ENCODE data around the gene RPS19.

The RPS19 gene

GRCh38 chr19:41907994-41908615 lies 48.0 kb downstream of the RPS19 start:
- no peak for TF ChIP-seq GATA3 (IDR thresholded peaks at IDR 0.05; ENCODE audit: low read depth, low read length)
- TF ChIP-seq GATA2 (IDR thresholded peaks at IDR 0.05; ENCODE audit: low read depth, low read length) = no peak

GRCh38 chr19:41908724-41909464 lies 48.8 kb downstream of the RPS19 start:
- TF ChIP-seq GATA2 (IDR thresholded peaks at IDR 0.05; ENCODE audit: low read depth, low read length) (no peak), GATA3 (IDR thresholded peaks at IDR 0.05; ENCODE audit: low read depth, low read length) (no peak)

GRCh38 chr19:41909706-41910105 lies 49.7 kb downstream of the RPS19 start:
- TF ChIP-seq GATA2 (IDR thresholded peaks at IDR 0.05; ENCODE audit: low read depth, low read length) = no peak
- no peak for TF ChIP-seq GATA3 (IDR thresholded peaks at IDR 0.05; ENCODE audit: low read depth, low read length)

- TF ChIP-seq GATA2 (IDR thresholded peaks at IDR 0.05; ENCODE audit: low read depth, low read length) = no peak
- TF ChIP-seq GATA3 (IDR thresholded peaks at IDR 0.05; ENCODE audit: low read depth, low read length) = no peak
These were observed 50.4 kb downstream of the RPS19 start for GRCh38 chr19:41910240-41910991.

GRCh38 chr19:41910992-41911888 lies 51.2 kb downstream of the RPS19 start:
- TF ChIP-seq GATA3 (IDR thresholded peaks at IDR 0.05; ENCODE audit: low read depth, low read length) (no peak), GATA2 (IDR thresholded peaks at IDR 0.05; ENCODE audit: low read depth, low read length) (no peak)

GRCh38 chr19:41911889-41912731 lies 52.1 kb downstream of the RPS19 start:
- TF ChIP-seq GATA2 (IDR thresholded peaks at IDR 0.05; ENCODE audit: low read depth, low read length) (no peak), GATA3 (IDR thresholded peaks at IDR 0.05; ENCODE audit: low read depth, low read length) (no peak)

- TF ChIP-seq GATA2 (IDR thresholded peaks at IDR 0.05; ENCODE audit: low read depth, low read length) (no peak), GATA3 (IDR thresholded peaks at IDR 0.05; ENCODE audit: low read depth, low read length) (no peak)
These were observed 53.0 kb downstream of the RPS19 start for GRCh38 chr19:41912899-41913537.

- TF ChIP-seq GATA3 (IDR thresholded peaks at IDR 0.05; ENCODE audit: low read depth, low read length) = no peak
- TF ChIP-seq GATA2 (IDR thresholded peaks at IDR 0.05; ENCODE audit: low read depth, low read length) = no peak
These were observed 53.7 kb downstream of the RPS19 start for GRCh38 chr19:41913538-41914423.

- TF ChIP-seq GATA3 (IDR thresholded peaks at IDR 0.05; ENCODE audit: low read depth, low read length) = no peak
- TF ChIP-seq GATA2 (IDR thresholded peaks at IDR 0.05; ENCODE audit: low read depth, low read length) = no peak
These were observed 55.1 kb downstream of the RPS19 start for GRCh38 chr19:41915021-41915775.

- TF ChIP-seq GATA3 (IDR thresholded peaks at IDR 0.05; ENCODE audit: low read depth, low read length) (no peak), GATA2 (IDR thresholded peaks at IDR 0.05; ENCODE audit: low read depth, low read length) (no peak)
These were observed 55.8 kb downstream of the RPS19 start for GRCh38 chr19:41915776-41916414.
